ENCODE data around the gene RAPGEF1. TPM values are rescaled to one million over a fixed set of nuclear protein-coding genes. Genes with fewer than 3 reads are reported as not detected.

The RAPGEF1 gene
- total and polyA plus RNA-seq, 9 of the 15 experiments (the other 6 are each of a cell fraction or from before 2014, with no cell fraction given) = 0.06 to 44.1 (median 19.9) TPM

GRCh38 chr9:131566158-131566557 is 173.7 kb downstream of the RAPGEF1 start (continued):
- TF ChIP-seq KDM1A (IDR thresholded peaks at IDR 0.05) (no peak), TCFL5 (CRISPR knock-in tag; conservative IDR thresholded peaks at IDR 0.05) (no peak), E2F3 (CRISPR knock-in tag; IDR thresholded peaks at IDR 0.05) (no peak), ZNF165 (CRISPR knock-in tag; IDR thresholded peaks at IDR 0.05; ENCODE audit: borderline replicate concordance) (no peak), SRF (CRISPR knock-in tag; IDR thresholded peaks at IDR 0.05) (no peak), ZNF217 (CRISPR knock-in tag; IDR thresholded peaks at IDR 0.05) (no peak), ETV5 (CRISPR knock-in tag; IDR thresholded peaks at IDR 0.05; ENCODE audit: low read depth) (no peak), HNRNPUL1 (IDR thresholded peaks at IDR 0.05; ENCODE audit: low read length) (no peak), SP2 (IDR thresholded peaks at IDR 0.05; ENCODE audit: extremely low read depth, low read depth, low read length, poor library complexity, severe bottlenecking) (no peak), MBD1 (CRISPR knock-in tag; IDR thresholded peaks at IDR 0.05) (no peak)

GRCh38 chr9:131565369-131565768 is 174.5 kb downstream of the RAPGEF1 start:
- Histone ChIP-seq H3K9me1 (ENCODE audit: control insufficient read depth, insufficient read depth, low read length) (no peaks in the 10 kb centered on the region), H3K27me3 (ENCODE audit: control insufficient read depth in 2 of 2, insufficient read depth in 2 of 2, low read length in 2 of 2) (no peaks in the 10 kb centered on the region; a peak in 1 of 5 replicates), H3K4me3 (no peak overlapping the region), H3K9ac (ENCODE audit: insufficient read depth in 1 of 2, low read depth in 2 of 2, low read length in 2 of 2) (no peak overlapping the region), H3K9me3 (replicated peaks; ENCODE audit: control insufficient read depth, insufficient read depth, low read depth, low read length) (no peaks in the 10 kb centered on the region), H2AFZ (ENCODE audit: low read depth, low read length) (no peak overlapping the region), H4K20me1 (replicated peaks; ENCODE audit: control insufficient read depth, insufficient read depth, low read length) (no peaks in the 10 kb centered on the region), H3K27ac (ENCODE audit: extremely low read depth, low read depth, low read length) (no peak overlapping the region), H3K4me2 (ENCODE audit: insufficient read depth, low read length) (no peak overlapping the region), H3K36me3 (ENCODE audit: control insufficient read depth, insufficient read depth, low read length) (no peaks in the 10 kb centered on the region), H3K4me1 (replicated peaks in 1 of 2; ENCODE audit: control insufficient read depth in 2 of 2, insufficient read depth in 2 of 2, low read length in 2 of 2) (no peaks in the 10 kb centered on the region), H3K79me2 (ENCODE audit: control insufficient read depth, insufficient read depth, low read length) (no peaks in the 10 kb centered on the region)
- FAIRE-seq = no peak
- ChIA-PET POLR2A (interaction anchor here (0.6 kb wide), 1 partner anchor 8 kb away, joined by 5 read pairs; no protein-coding TSS in a partner anchor), CTCF (ENCODE audit: low intra/inter-chr PET ratio) (no interaction called here)
- WGBS (ENCODE audit: insufficient coverage, low coverage, missing lambda C conversion rate) = 1% methylated on average over 5 of the region's 5 CpGs
- in situ Hi-C loops (cut with MboI) (no loop called here), intact Hi-C loops (cut with micrococcal nuclease) (no loop called here)
- ATAC-seq = no peak
- BruUV-seq (replicated peaks) = no TSS peak
- DNase-seq (ENCODE audit: extremely low read depth in 1 of 4, low spot score in 3 of 4) = no peak
- no peak for TF ChIP-seq TOE1 (IDR thresholded peaks at IDR 0.05; ENCODE audit: borderline replicate concordance)
- no peak for TF ChIP-seq TOE1 (CRISPR knock-in tag; IDR thresholded peaks at IDR 0.05; ENCODE audit: borderline replicate concordance, low read depth)
- no peak for TF ChIP-seq DLX4 (CRISPR knock-in tag; IDR thresholded peaks at IDR 0.05)
- TF ChIP-seq ZNF609 (CRISPR knock-in tag; IDR thresholded peaks at IDR 0.05; ENCODE audit: borderline replicate concordance) = no peak
- no peak for TF ChIP-seq STAT5B (CRISPR knock-in tag; IDR thresholded peaks at IDR 0.05)
- no peak for TF ChIP-seq CC2D1A (IDR thresholded peaks at IDR 0.05)
